SKM-1 treated with dmso at 0.1 percent for 144 hours (cell line): ENCODE data around the gene WNT10A.
"Not testable (repeated sequence)": the region's sequence is repeated elsewhere in the genome, so short reads cannot be mapped to it uniquely, and the experiment has no call there.

Experiments
- DNase-seq: peaks from one replicate; lab custom pipeline; 2025; ENCODE audit not compliant: unreplicated experiment; lab: John Stamatoyannopoulos, UW

The WNT10A gene

DNA sequence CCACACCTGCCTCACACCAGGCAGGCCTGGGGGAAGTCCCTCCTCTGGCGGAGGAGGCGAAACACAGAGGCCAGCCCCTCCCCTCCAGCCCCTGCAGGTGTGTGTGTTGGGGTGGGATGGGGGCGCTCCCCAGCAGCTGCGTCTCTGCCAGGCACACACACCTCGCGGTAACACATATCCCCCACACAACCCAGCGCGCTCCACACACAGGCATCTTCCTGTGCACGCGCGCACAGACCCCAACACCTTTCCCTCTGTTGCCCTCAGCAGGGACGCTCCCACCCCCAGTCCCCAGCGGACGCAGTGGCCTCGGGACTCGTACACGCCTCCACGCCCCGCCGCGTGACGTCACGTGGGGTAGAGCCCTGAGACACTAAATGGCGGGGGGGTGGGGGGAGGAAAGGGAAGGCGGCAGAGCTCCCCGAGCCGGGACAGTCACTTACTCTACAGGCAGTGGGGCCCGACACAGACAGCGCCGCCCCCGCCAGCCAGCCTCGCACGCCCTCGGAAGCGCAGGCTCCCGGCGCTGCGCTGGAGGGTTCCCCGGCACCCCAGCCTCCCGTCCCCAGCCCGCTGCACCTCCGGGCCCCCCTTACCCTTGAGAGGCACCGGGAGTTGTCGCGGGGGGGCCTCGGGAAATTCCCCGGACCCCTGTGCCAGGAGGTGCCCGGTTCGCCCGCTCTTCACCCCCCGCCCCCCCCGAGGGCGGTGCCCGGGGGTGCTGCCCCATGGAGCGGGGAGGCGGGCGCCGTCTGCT is at the start of gene WNT10A:
Gene WNT10A, plus strand, starts transcription at position 751 of the 757 bp plus-strand sequence. CDS start 144 bp downstream, outside the sequence.
- no peak for DNase-seq

DNA sequence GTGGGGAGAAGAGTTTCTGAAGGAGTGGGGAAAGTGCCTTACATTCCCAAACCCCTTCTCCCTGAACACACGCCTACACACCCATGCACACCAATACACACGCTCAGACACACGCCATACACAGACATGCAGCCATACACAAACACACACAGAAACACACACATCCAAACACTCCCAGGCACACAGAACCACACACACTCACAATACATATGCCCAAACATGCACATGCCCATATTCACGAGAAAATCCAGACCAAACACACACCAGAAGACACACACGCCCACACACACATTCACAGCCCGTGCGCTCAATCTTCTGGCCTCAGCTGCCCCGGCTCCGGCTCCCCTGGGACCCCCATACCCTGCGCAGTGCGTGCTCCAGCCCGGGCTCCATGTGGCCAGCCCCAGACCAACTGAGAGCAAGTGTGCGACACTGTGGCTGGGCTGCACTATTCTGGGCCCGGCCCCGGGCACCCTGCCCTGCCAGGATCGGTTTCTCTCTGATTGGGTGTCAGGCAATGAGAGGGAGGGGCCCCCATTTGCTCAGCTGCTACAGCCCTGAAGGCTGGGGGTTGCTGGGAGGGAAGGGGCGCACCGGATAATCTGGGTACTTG is 49.2 kb upstream of the WNT10A start, which contains the start of gene PRKAG3:
Gene PRKAG3, minus strand, starts transcription at position 426 of the 613 bp plus-strand sequence.
- DNase-seq: no peak

DNA sequence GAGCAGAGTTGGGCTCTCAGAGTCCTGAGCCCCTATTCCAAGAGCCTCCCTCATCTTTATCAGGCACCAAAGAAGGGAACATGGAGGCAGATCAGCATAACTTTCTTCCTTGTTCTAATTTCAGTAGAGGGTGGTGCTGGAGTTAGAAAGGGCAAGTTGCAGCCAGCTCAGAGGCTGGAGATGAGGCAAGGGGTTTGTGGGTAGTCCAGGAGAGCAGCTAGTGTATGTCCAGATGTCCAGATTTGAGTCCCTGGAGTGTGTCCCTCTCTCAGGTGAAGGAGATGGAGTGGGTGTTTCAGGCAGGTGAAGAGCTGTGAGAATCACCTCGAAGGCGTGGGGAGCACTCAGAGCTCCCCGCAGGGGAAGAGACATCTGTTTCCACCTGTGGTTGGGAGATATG is 48.6 kb upstream of the WNT10A start:
- no peak for DNase-seq

DNA sequence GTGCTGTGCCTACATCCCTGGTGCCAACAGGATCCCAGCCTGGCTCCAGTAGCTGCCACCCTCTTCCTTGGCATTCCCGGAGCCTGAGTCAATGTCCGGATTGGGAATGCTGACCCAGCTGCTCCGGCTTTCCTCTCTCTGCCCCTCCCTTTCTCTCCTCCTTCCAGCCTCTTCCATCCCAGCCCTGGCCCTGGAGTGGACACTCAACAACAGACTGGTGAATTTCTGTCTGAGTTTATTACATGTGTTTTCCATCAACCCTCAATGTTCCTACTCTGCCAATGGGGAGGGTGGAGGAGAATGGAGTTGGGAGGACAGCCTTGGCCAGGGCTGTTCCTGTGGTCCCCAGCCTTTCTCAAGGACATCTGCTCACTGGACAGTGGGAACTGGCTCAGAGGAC is 48.1 kb upstream of the WNT10A start:
- DNase-seq: no peak

DNA sequence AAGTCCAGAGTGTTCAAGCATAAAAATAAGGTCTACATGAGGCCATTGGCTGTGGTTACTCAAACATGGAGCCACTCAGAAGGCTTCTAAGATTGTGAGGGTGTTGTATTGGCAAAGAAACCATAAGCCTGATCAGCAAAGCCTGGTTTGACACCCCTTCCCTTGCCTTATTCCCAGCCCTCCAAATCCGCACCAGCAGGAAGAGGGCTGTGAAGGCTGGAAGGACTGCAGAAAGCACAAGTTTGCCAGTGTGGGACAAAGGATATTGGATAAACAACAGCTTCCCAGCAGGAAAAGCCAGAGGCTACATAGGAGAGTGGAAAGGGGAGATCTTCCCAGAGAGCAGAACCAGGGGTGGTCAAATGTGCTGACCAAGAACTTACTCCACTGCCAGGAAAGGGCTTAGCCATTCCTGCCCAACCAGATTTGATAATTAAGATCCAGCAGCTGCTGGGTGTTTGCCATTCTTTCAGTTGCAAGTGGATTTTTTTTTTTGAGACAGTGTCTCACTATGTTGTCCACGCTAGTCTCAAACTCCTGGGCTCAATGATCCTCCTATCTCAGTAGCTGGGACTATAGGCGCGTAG is 47.5 kb upstream of the WNT10A start:
- no peak for DNase-seq

- DNase-seq: no peak
These were observed 46.0 kb upstream of the WNT10A start for GRCh38 chr2:218834685-218835084.

- no peak for DNase-seq
These were observed 43.2 kb upstream of the WNT10A start for GRCh38 chr2:218837495-218837894.

DNA sequence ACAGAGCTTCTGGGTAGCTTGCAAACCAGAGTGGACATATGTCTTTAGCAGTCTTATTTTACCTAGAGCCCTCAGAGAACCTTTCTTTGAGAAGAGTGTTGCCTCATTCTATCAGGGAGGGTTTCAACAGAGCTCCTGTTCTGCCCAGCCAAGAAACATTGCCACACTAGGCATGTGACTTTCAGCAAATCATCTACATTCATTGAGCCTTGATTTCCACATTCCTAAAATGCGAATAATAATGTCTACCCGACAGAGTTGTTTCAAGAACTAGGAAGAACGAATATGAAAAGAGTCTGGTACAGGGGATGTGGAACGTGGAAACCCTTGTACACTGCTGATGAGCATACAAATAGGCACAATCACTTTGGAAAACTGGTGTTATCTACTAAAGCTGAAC is 41.2 kb upstream of the WNT10A start:
- peak; percentile 82 for DNase-seq

GRCh38 chr2:218839888-218840287 is 40.8 kb upstream of the WNT10A start:
- DNase-seq: no peak

DNA sequence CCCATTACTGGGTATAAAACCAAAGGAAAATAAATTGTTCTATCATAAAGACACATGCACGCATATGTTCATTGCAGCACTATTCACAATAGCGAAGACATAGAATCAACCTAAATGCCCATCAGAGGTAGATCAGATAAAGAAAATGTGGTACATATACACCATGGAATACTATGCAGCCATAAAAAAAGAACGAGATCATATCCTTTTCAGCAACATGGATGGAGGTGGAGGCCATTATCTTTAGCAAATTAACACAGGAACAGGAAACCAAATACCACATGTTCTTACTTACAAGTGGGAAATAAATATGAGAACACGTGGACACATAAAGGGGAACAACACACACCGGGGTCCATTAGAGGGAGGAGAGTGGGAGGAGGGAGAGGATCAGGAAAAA is 36.3 kb upstream of the WNT10A start:
- DNase-seq: not testable (repeated sequence)

DNA sequence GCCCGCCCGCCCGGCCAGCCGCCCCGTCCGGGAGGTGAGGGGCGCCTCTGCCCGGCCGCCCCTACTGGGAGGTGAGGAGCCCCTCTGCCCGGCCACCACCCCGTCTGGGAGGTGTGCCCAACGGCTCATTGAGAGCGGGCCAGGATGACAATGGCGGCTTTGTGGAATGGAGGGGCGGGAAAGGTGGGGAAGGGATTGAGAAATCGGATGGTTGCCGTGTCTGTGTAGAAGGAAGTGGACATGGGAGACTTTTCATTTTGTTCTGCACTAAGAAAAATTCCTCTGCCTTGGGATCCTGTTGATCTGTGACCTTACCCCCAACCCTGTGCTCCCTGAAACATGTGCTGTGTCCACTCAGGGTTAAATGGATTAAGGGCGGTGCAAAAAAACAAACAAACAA is 33.7 kb upstream of the WNT10A start:
- not testable (repeated sequence) for DNase-seq

DNA sequence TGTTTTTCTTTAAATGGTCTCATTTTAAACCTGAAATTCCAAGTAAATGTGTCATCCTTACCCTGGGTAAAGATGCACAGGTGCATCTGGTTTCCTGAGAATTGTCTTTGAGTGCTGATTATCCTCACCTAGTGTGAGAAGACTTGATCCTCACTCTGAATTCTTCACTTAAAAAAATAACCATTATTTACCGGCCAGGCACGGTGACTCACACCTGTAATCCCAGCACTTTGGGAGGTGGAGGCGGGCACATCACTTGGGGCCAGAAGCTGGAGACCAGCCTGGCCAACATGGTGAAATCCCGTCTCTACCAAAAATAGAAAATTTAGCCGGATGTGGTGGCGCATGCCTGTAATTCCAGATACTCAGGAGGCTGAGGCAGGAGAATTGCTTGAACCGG is 30.9 kb upstream of the WNT10A start:
- no peak for DNase-seq

DNA sequence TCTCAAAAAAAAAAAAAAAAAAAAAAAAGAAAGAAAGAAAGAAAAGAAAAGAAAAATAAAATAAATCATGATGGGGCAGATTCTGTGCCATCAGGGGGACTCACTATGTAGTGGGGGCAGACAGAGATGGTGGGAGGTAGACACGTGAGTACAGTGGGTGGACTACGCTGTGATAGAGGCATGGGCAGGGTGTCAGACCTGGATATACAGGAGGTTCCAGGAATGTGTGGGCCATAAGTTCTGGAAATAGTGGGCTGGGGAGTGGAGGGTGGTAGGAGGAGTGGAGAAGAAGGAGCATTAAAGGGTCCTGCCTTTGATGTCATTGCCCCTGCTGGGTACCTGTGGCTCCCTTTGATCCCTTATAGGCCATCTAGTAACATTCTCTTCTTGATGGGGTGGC is 29.9 kb upstream of the WNT10A start:
- DNase-seq: no peak

- DNase-seq: no peak
These were observed 29.4 kb upstream of the WNT10A start for GRCh38 chr2:218851286-218851685.

- DNase-seq: peak; percentile 39
These were observed 27.6 kb upstream of the WNT10A start for GRCh38 chr2:218852911-218853667.

- DNase-seq: no peak
These were observed 26.9 kb upstream of the WNT10A start for GRCh38 chr2:218853766-218854165.

DNA sequence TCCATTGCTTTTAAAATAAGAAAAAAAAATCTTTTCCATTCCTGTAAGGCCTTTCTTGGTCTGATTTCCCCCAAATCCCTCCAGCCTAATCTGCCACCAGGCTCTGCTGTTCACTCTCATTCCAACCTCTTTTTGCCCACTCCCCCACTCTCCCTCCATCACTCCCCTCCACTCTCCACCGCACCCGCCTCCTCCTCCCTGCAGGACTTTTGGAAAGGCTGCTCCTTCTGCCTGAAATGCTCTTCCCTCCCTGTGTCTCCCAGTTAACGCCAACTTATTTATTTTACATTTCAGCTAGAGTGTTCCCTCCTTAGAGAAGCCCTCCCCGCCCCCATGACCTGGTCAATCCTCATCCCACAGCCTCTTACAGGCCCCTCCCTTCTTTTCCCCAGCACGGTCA is 25.8 kb upstream of the WNT10A start:
- DNase-seq: no peak

- DNase-seq: no peak
These were observed 25.1 kb upstream of the WNT10A start for GRCh38 chr2:218855305-218856166.

DNA sequence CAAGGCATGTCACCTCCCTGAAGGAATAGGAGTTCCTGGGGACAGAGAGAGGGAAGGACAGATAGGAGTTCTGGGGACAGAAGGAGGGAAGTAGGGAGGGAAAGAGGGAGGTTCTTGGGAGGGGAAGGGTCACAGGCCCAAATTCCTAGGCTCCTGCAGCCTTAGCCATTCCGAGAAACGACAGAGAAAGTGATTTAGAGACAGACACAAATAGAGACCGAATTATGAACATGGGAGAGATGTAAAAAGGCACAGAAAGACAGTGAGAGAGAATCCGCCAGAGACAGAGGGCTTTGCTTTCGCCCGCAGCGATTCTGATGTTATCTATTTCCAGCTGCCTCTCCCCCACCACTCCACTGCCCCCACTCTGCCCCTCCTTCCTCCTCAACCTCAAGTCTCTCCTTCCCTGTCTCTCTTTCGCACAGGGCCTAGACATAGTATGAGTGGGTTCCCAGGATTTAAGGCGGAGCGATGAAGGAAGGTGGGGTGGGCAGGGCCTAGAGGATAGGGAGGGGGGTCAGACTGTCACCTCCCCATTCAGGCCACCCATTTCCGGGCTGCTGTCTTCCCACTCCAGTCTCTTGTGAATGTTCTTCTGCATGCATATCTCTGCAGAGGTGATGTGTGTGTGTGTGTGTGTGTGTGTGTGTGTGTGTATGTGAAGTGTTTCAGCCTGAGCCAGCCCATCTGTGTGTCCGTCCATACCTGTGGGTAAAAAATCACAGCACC is 24.3 kb upstream of the WNT10A start:
- DNase-seq: no peak

- DNase-seq: no peak
These were observed 23.8 kb upstream of the WNT10A start for GRCh38 chr2:218856896-218857243.
